Stimulated activated effector memory CD8-positive, alpha-beta T cell treated with anti-CD3 and anti-CD28 coated beads, Interleukin-12 subunit alpha, Interleukin-12 subunit beta, amount 100 ng/mL, for 72 hours (primary cell): ENCODE measurements around the gene EMP3.
"Not testable (repeated sequence)": the region's sequence is repeated elsewhere in the genome, so short reads cannot be mapped to it uniquely, and the experiment has no call there.

Experiments used
- ATAC-seq: fragments of 150-1000 bp; cut with Tn5 transposase; 2 replicates; pipeline ENCODE4 v1.10.0; 2021
- DNase-seq, 2 donors: peaks; one replicate each; pipeline ENCODE4 v3.0.0; 2021 to 2022; ENCODE audit warnings: low spot score in 2 of 2
- H3K27ac Mint-ChIP-seq: one replicate; pipeline ENCODE4 v1.8.0; 2022; ENCODE audit warnings: mild to moderate bottlenecking, mixed read lengths
- H3K36me3 Mint-ChIP-seq: one replicate; pipeline ENCODE4 v1.8.0; 2022; ENCODE audit warnings: mild to moderate bottlenecking, mixed read lengths
- H3K4me1 Mint-ChIP-seq: one replicate; pipeline ENCODE4 v1.8.0; 2022; ENCODE audit warnings: mixed read lengths
- H3K4me3 Mint-ChIP-seq: one replicate; pipeline ENCODE4 v1.8.0; 2022; ENCODE audit warnings: mild to moderate bottlenecking, mixed read lengths
- H3K9me3 Mint-ChIP-seq: one replicate; pipeline ENCODE4 v1.8.0; 2022; ENCODE audit warnings: mixed read lengths

Gene EMP3

GRCh38 chr19:48303866-48304265, 21.5 kb upstream of the EMP3 start:
- no peak overlapping the region for H3K27ac Mint-ChIP-seq
- H3K9me3 Mint-ChIP-seq: no peaks in the 10 kb centered on the region
- DNase-seq: no peak
- ATAC-seq: no peak
- no peaks in the 10 kb centered on the region for H3K4me1 Mint-ChIP-seq
- H3K36me3 Mint-ChIP-seq: no peaks in the 10 kb centered on the region
- H3K4me3 Mint-ChIP-seq: no peak overlapping the region

GRCh38 chr19:48308631-48309586, 16.4 kb upstream of the EMP3 start:
- H3K4me1 Mint-ChIP-seq: no peaks in the 10 kb centered on the region
- no peaks in the 10 kb centered on the region for H3K9me3 Mint-ChIP-seq
- no peak overlapping the region for H3K4me3 Mint-ChIP-seq
- DNase-seq: no peak
- peak; percentile 31 for ATAC-seq
- H3K36me3 Mint-ChIP-seq: no peaks in the 10 kb centered on the region
- peak overlapping the region; percentile 45 for H3K27ac Mint-ChIP-seq

- H3K4me1 Mint-ChIP-seq, DNase-seq, ATAC-seq, H3K9me3 Mint-ChIP-seq, H3K4me3 Mint-ChIP-seq, H3K36me3 Mint-ChIP-seq: not testable (repeated sequence)
- peak overlapping the region; percentile 45 for H3K27ac Mint-ChIP-seq
Measured at GRCh38 chr19:48309731-48310130, 15.6 kb upstream of the EMP3 start.

GRCh38 chr19:48310227-48310626, 15.1 kb upstream of the EMP3 start:
- Mint-ChIP-seq H3K9me3 (no peaks in the 10 kb centered on the region), H3K4me1 (no peaks in the 10 kb centered on the region), H3K27ac (no peak overlapping the region), H3K36me3 (no peaks in the 10 kb centered on the region), H3K4me3 (no peak overlapping the region)
- ATAC-seq (no peak), DNase-seq (no peak)

GRCh38 chr19:48311384-48311783, 14.0 kb upstream of the EMP3 start:
- DNase-seq (no peak), ATAC-seq (no peak)
- H3K4me1 Mint-ChIP-seq: no peaks in the 10 kb centered on the region
- H3K9me3 Mint-ChIP-seq: no peaks in the 10 kb centered on the region
- no peak overlapping the region for H3K4me3 Mint-ChIP-seq
- H3K27ac Mint-ChIP-seq: no peak overlapping the region
- no peaks in the 10 kb centered on the region for H3K36me3 Mint-ChIP-seq

- ATAC-seq (no peak), DNase-seq (no peak)
- peak overlapping the region; percentile 17 for H3K27ac Mint-ChIP-seq
- no peaks in the 10 kb centered on the region for H3K9me3 Mint-ChIP-seq
- peaks cover 11% of the 10 kb centered on the region for H3K4me1 Mint-ChIP-seq
- H3K4me3 Mint-ChIP-seq: no peak overlapping the region
- no peaks in the 10 kb centered on the region for H3K36me3 Mint-ChIP-seq
Measured at GRCh38 chr19:48315712-48316111, 9.6 kb upstream of the EMP3 start.

- DNase-seq: not testable (repeated sequence)
- peaks cover 16% of the 10 kb centered on the region for H3K36me3 Mint-ChIP-seq
Measured at GRCh38 chr19:48317708-48317960, 7.7 kb upstream of the EMP3 start.

GRCh38 chr19:48318286-48318987, 6.9 kb upstream of the EMP3 start:
- Mint-ChIP-seq H3K4me3 (no peak overlapping the region), H3K4me1 (peaks cover 36% of the 10 kb centered on the region), H3K27ac (peak overlapping the region; percentile 43), H3K9me3 (no peaks in the 10 kb centered on the region), H3K36me3 (peaks cover 19% of the 10 kb centered on the region)
- no peak for ATAC-seq
- no peak for DNase-seq

More at GRCh38 chr19:48317708-48317960, 7.7 kb upstream of the EMP3 start:
- not testable (repeated sequence) for ATAC-seq, H3K9me3 Mint-ChIP-seq, H3K27ac Mint-ChIP-seq, H3K4me3 Mint-ChIP-seq
- H3K4me1 Mint-ChIP-seq: peaks cover 28% of the 10 kb centered on the region

- ATAC-seq (peak; percentile 34), DNase-seq (peak; percentile 74 to 90)
- Mint-ChIP-seq H3K4me3 (peak overlapping the region; percentile 98), H3K9me3 (no peaks in the 10 kb centered on the region), H3K27ac (peak overlapping the region; percentile 98), H3K4me1 (peaks cover 50% of the 10 kb centered on the region), H3K36me3 (peaks cover 29% of the 10 kb centered on the region)
Measured at GRCh38 chr19:48319647-48320541, 5.5 kb upstream of the EMP3 start.

- H3K27ac Mint-ChIP-seq: peak overlapping the region; percentile 98
- ATAC-seq (peak; percentile 73), DNase-seq (peak; percentile 92 to 97)
- peaks cover 64% of the 10 kb centered on the region for H3K4me1 Mint-ChIP-seq
- H3K4me3 Mint-ChIP-seq: peak overlapping the region; percentile 98
- peaks cover 43% of the 10 kb centered on the region for H3K36me3 Mint-ChIP-seq
- no peaks in the 10 kb centered on the region for H3K9me3 Mint-ChIP-seq
Measured at GRCh38 chr19:48321372-48321621, 4.1 kb upstream of the EMP3 start.

GRCh38 chr19:48321622-48322591, 3.4 kb upstream of the EMP3 start:
- H3K36me3 Mint-ChIP-seq: peaks cover 49% of the 10 kb centered on the region
- H3K27ac Mint-ChIP-seq: peak overlapping the region; percentile 98
- H3K4me1 Mint-ChIP-seq: peaks cover 70% of the 10 kb centered on the region
- no peaks in the 10 kb centered on the region for H3K9me3 Mint-ChIP-seq
- peak; percentile 79 for ATAC-seq
- H3K4me3 Mint-ChIP-seq: peak overlapping the region; percentile 98
- DNase-seq: peak; percentile 98 to 100

- DNase-seq (no peak), ATAC-seq (no peak)
- Mint-ChIP-seq H3K27ac (peak overlapping the region; percentile 90), H3K4me1 (peaks cover 84% of the 10 kb centered on the region), H3K4me3 (peak overlapping the region; percentile 98), H3K9me3 (no peaks in the 10 kb centered on the region), H3K36me3 (peaks cover 91% of the 10 kb centered on the region)
Measured at GRCh38 chr19:48329167-48329891, 4.0 kb downstream of the EMP3 start.

GRCh38 chr19:48330012-48330681, 4.8 kb downstream of the EMP3 start:
- Mint-ChIP-seq H3K9me3 (no peaks in the 10 kb centered on the region), H3K4me1 (peaks cover 85% of the 10 kb centered on the region), H3K36me3 (peaks cover 89% of the 10 kb centered on the region), H3K4me3 (peak overlapping the region; percentile 98), H3K27ac (peak overlapping the region; percentile 90)
- peak; percentile 57 to 86 for DNase-seq
- ATAC-seq: peak; percentile 53

- ATAC-seq (no peak), DNase-seq (no peak)
- Mint-ChIP-seq H3K36me3 (peaks cover 68% of the 10 kb centered on the region), H3K27ac (peak overlapping the region; percentile 93), H3K4me3 (peak overlapping the region; percentile 98), H3K9me3 (no peaks in the 10 kb centered on the region), H3K4me1 (peaks cover 64% of the 10 kb centered on the region)
Measured at GRCh38 chr19:48332351-48332661, 7.0 kb downstream of the EMP3 start.
